Kidney (tissue), 14 donors: ENCODE results near the gene NAA25. TPM values are rescaled to one million over a fixed set of nuclear protein-coding genes. Genes with fewer than 3 reads are reported as not detected.

Experiments used
- DNase-seq, 5 donors: peaks; one replicate each; pipeline ENCODE4 v3.0.0-alpha.2; 2013 to 2020
- FAIRE-seq: peaks from 2 replicates; lab custom pipeline; 2012; peaks lifted over from hg19 to GRCh38; lab: Jason Lieb, UNC
- H3K27ac ChIP-seq, 2 donors: one replicate each; pipeline ENCODE4 v1.7.0; 2013; ENCODE audit warnings: low read depth in 2 of 2, low read length in 2 of 2, inconsistent platforms in 1 of 2
- H3K27me3 ChIP-seq: one replicate; pipeline ENCODE4 v1.7.1; 2013; ENCODE audit warnings: low read length, inconsistent platforms; ENCODE audit not compliant: control insufficient read depth, insufficient read depth
- H3K36me3 ChIP-seq, 3 donors: one replicate each; pipeline versions ENCODE4 v1.7.0 to v1.7.1; 2013; ENCODE audit warnings: low read length in 3 of 3, control low read depth in 1 of 3, inconsistent platforms in 1 of 3; ENCODE audit not compliant: insufficient read depth in 3 of 3, control insufficient read depth in 2 of 3
- H3K4me1 ChIP-seq, 3 donors: one replicate each; pipeline versions ENCODE4 v1.7.0 to v1.7.1; 2013; ENCODE audit warnings: low read length in 3 of 3, inconsistent platforms in 1 of 3, low read depth in 1 of 3; ENCODE audit not compliant: control insufficient read depth in 2 of 3, insufficient read depth in 2 of 3
- H3K4me3 ChIP-seq, 3 donors: one replicate each; pipeline versions ENCODE4 v1.7.0 to v1.8.1; 2013; ENCODE audit warnings: low read length in 3 of 3, control low read depth in 1 of 3, inconsistent platforms in 1 of 3
- H3K9ac ChIP-seq, 3 donors: one replicate each; pipeline versions ENCODE4 v1.7.0 to v1.7.1; 2013; ENCODE audit warnings: low read length in 3 of 3, control low read depth in 1 of 3, inconsistent platforms in 1 of 3
- H3K9me3 ChIP-seq, 3 donors: one replicate each; pipeline versions ENCODE4 v1.7.0 to v1.7.1; 2013; ENCODE audit warnings: low read length in 3 of 3, control low read depth in 1 of 3, inconsistent platforms in 1 of 3; ENCODE audit not compliant: control insufficient read depth in 2 of 3, insufficient read depth in 1 of 3
- intact Hi-C: fragments of 100-400 bp; cut with DNase I; formaldehyde crosslinking; loops from one replicate; pipeline ENCODE4 v1.11.1; 2022
- polyA plus RNA-seq: library from polyadenylated mRNA; stranded (reverse); fragments of 350-450 nt; fragmentation: Illumina TruSeq; extraction: RNeasy Lipid Tissue Mini Kit (QIAGEN cat#74804); gene quantifications from one replicate; pipeline ENCODE4 v1.2.3, GENCODE V29; 2014; ENCODE audit warnings: low read depth, low replicate concordance; ENCODE audit not compliant: insufficient read depth
- total RNA-seq: library from RNA; stranded (reverse); fragmentation: NEBNext Ultra II Directional; extraction: Animal tissue kit (Norgen Biotek cat#: 25700); gene quantifications from one replicate; pipeline ENCODE4 v1.2.1, GENCODE V29; 2021
- TF ChIP-seq, protein P1 (sequence below): IDR thresholded peaks from 3 replicates; pipeline ENCODE4 v1.5.1; 2012; ENCODE audit warnings: mild to moderate bottlenecking, moderate library complexity, borderline replicate concordance; ENCODE audit not compliant: insufficient read depth; ENCODE audit errors: extremely low read depth
- donor health status: control.
- donor health status: control.
- donor health status: control.
- donor health status: control.
- donor health status: control.
- donor health status: DM: yes; HTN: yes; CAD: no.
- donor health status: Normal renal cell carcinoma (clear cell type).

NAA25 gene
- total and polyA plus RNA-seq, 2 donors from 2014 or later, result 3.2 to 22.8 TPM

DNA sequence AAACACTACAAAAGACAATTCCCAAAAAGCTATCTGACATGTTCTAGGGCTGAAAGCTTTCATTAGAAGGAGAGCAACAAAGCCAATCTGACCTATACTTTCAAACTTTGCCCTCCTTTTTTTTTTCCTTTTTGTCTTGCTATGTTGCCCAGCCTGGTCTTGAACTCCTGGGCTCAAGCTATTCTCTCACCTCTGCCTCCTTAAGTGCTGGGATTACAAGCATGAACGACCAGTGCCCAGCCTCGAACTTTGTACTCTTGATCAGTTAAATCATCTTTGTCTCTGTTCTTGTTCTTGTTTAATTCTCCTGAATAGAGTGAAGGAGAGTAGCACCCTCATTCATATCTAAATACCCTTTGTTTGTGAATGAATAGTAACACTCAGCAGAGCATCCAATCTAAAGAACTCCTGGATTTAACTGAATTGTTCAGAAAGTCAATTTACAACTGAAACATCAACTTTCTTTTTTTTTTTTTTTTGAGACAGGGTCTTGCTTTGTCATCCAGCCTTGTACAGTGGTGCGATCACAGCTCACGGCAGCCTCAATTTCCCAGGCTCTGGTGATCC lies 73.3 kb downstream of the NAA25 start:
- no peak for DNase-seq
- H3K4me3 ChIP-seq, result no peak overlapping the region

DNA sequence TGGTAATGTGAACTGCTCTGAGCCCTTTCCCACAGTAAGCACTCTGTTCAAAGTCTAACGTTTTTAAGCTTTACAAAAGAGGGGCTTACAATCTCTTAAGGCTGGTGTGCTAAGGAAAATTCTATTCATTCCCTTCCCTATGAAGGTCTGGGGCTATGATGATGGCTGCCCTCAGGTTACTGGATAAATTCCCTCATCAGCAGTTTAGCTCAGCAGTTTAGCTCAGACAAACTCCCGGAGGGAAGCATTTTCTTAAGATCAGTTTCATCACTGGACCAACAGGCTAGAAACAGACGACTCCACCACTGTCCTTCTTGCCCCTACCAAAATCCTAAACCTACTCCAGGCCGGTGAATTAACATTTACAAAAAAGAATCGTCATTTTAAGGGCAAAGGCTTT lies 76.3 kb downstream of the NAA25 start:
- intact Hi-C loops, result no loop called here
- no peaks in the 10 kb centered on the region for H3K9me3 ChIP-seq

More for the DNA sequence above, 73.3 kb downstream of the NAA25 start:
- FAIRE-seq, result no peak
- TF ChIP-seq, protein P1, sequence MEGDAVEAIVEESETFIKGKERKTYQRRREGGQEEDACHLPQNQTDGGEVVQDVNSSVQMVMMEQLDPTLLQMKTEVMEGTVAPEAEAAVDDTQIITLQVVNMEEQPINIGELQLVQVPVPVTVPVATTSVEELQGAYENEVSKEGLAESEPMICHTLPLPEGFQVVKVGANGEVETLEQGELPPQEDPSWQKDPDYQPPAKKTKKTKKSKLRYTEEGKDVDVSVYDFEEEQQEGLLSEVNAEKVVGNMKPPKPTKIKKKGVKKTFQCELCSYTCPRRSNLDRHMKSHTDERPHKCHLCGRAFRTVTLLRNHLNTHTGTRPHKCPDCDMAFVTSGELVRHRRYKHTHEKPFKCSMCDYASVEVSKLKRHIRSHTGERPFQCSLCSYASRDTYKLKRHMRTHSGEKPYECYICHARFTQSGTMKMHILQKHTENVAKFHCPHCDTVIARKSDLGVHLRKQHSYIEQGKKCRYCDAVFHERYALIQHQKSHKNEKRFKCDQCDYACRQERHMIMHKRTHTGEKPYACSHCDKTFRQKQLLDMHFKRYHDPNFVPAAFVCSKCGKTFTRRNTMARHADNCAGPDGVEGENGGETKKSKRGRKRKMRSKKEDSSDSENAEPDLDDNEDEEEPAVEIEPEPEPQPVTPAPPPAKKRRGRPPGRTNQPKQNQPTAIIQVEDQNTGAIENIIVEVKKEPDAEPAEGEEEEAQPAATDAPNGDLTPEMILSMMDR, result no peak
- no peaks in the 10 kb centered on the region for H3K4me1 ChIP-seq
- intact Hi-C loops, result no loop called here
- no peaks in the 10 kb centered on the region for H3K9me3 ChIP-seq
- H3K27me3 ChIP-seq, result no peaks in the 10 kb centered on the region
- no peak overlapping the region for H3K9ac ChIP-seq
- peaks cover 10 to 22% (median 22%) of the 10 kb centered on the region in 3 donors for H3K36me3 ChIP-seq
- no peak overlapping the region for H3K27ac ChIP-seq

DNA sequence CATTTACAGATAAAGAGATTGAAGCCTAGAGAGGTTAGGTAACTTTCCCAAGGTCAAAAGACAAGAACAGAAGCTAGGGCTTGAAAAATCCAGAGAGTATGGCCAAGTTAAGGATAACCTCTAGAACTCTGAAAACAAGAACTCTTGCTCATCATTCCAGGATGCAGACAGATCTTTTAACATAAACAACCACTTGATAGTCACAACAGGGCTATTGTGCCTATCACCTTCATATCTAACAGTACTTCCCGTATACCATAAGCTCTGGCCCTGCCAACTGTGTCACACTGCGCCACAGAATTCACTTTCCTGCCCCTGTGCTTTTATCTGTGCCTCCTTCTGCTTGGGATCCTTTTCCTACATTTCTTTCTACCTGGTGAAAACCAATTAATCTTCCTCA lies 77.1 kb downstream of the NAA25 start:
- intact Hi-C loops, result no loop called here
- TF ChIP-seq, protein P1, result no peak
- Histone ChIP-seq H3K9me3 (no peaks in the 10 kb centered on the region), H3K4me3 (no peak overlapping the region), H3K27me3 (no peaks in the 10 kb centered on the region), H3K27ac (no peak overlapping the region), H3K36me3 (peaks cover 4 to 17% (median 14%) of the 10 kb centered on the region in 3 donors), H3K9ac (no peak overlapping the region), H3K4me1 (no peaks in the 10 kb centered on the region)
- DNase-seq (no peak), FAIRE-seq (no peak)

More for the DNA sequence above, 76.3 kb downstream of the NAA25 start:
- Histone ChIP-seq H3K27me3 (no peaks in the 10 kb centered on the region), H3K4me3 (no peak overlapping the region), H3K36me3 (peaks cover 4 to 19% (median 14%) of the 10 kb centered on the region in 3 donors), H3K4me1 (no peaks in the 10 kb centered on the region), H3K27ac (no peak overlapping the region), H3K9ac (no peak overlapping the region)
- TF ChIP-seq, protein P1, result no peak
- DNase-seq (no peak), FAIRE-seq (no peak)
